ENCODE results near the gene ZNF483.
"Not testable (repeated sequence)": the region's sequence is repeated elsewhere in the genome, so short reads cannot be mapped to it uniquely, and the experiment has no call there.

DNA sequence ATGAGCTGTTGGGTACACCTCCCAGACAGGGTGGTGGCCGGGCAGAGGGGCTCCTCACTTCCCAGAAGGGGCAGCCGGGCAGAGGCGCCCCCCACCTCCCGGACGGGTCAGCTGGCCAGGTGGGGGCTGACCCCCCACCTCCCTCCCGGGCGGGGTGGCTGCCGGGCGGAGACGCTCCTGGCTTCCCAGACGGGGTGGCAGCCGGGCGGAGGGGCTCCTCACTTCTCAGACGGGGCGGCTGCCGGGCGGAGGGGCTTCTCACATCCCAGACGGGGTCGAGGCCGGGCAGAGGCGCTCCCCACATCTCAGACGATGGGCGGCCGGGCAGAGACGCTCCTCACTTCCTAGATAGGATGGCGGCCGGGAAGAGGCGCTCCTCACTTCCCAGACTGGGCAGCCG is 92.4 kb downstream of the ZNF483 start:
- TF ChIP-seq, protein P1, sequence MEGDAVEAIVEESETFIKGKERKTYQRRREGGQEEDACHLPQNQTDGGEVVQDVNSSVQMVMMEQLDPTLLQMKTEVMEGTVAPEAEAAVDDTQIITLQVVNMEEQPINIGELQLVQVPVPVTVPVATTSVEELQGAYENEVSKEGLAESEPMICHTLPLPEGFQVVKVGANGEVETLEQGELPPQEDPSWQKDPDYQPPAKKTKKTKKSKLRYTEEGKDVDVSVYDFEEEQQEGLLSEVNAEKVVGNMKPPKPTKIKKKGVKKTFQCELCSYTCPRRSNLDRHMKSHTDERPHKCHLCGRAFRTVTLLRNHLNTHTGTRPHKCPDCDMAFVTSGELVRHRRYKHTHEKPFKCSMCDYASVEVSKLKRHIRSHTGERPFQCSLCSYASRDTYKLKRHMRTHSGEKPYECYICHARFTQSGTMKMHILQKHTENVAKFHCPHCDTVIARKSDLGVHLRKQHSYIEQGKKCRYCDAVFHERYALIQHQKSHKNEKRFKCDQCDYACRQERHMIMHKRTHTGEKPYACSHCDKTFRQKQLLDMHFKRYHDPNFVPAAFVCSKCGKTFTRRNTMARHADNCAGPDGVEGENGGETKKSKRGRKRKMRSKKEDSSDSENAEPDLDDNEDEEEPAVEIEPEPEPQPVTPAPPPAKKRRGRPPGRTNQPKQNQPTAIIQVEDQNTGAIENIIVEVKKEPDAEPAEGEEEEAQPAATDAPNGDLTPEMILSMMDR (IDR thresholded peaks at IDR 0.05), result not testable (repeated sequence)
- not testable (repeated sequence) for TF ChIP-seq POLR2A (IDR thresholded peaks at IDR 0.05)
